H1 (cell line): Measurements from ENCODE around the gene EPM2A. TPM values are rescaled to one million over a fixed set of nuclear protein-coding genes. Genes with fewer than 3 reads are reported as not detected.
A peak's percentile ranks its signal among the peaks of the same experiment; 100 is the strongest.

ENCODE experiments used
- CTCF ChIA-PET: fragments of 300-600 bp; sonication (Branson Sonifier 250); formaldehyde crosslinking; loops from one replicate; lab custom pipeline; 2021; ENCODE audit not compliant: partially characterized antibody; lab: Charles Lee
- POLR2A ChIA-PET: fragments of 300-600 bp; sonication (Branson Sonifier 250); formaldehyde crosslinking; loops from one replicate; lab custom pipeline; 2021; ENCODE audit warnings: inconsistent platforms; ENCODE audit not compliant: partially characterized antibody; lab: Charles Lee
- DNase-seq, 2 experiments: peaks; one replicate each; pipeline versions ENCODE4 v3.0.0 to v3.0.0-alpha.2; 2010 to 2022; ENCODE audit warnings: low spot score in 2 of 2, low read depth in 1 of 2, mixed read lengths in 1 of 2
- FAIRE-seq: peaks from 2 replicates; lab custom pipeline; 2011; peaks lifted over from hg19 to GRCh38; lab: Jason Lieb, UNC
- H2AFZ ChIP-seq: 2 replicates; pipeline ENCODE4 v1.8.1; 2012; ENCODE audit warnings: low read length, inconsistent platforms
- H2AK5ac ChIP-seq: 2 replicates; pipeline ENCODE4 v1.6.1; 2013; ENCODE audit warnings: low read depth, low read length
- H2BK120ac ChIP-seq: replicated peaks from 2 replicates; pipeline ENCODE3; 2013; ENCODE audit warnings: low read depth, low read length, inconsistent platforms
- H2BK12ac ChIP-seq: 2 replicates; pipeline ENCODE4 v1.6.1; 2013; ENCODE audit warnings: low read depth, low read length
- H2BK15ac ChIP-seq: 2 replicates; pipeline ENCODE4 v1.6.1; 2013; ENCODE audit warnings: low read length
- H2BK20ac ChIP-seq: 2 replicates; pipeline ENCODE4 v1.6.1; 2013; ENCODE audit warnings: low read length
- H2BK5ac ChIP-seq: 2 replicates; pipeline ENCODE4 v1.6.1; 2013; ENCODE audit warnings: low read depth, low read length
- H3K14ac ChIP-seq: 2 replicates; pipeline ENCODE4 v1.6.1; 2013; ENCODE audit warnings: inconsistent platforms; ENCODE audit not compliant: insufficient read length
- H3K18ac ChIP-seq: 2 replicates; pipeline ENCODE4 v1.6.1; 2013; ENCODE audit warnings: low read length; ENCODE audit errors: extremely low read depth
- H3K23ac ChIP-seq: 2 replicates; pipeline ENCODE4 v1.6.1; 2013; ENCODE audit warnings: inconsistent platforms; ENCODE audit not compliant: insufficient read length
- H3K23me2 ChIP-seq: 2 replicates; pipeline ENCODE4 v1.6.1; 2013; ENCODE audit warnings: low read depth, low read length
- H3K27ac ChIP-seq: 2 replicates; pipeline ENCODE4 v1.6.1; 2011; ENCODE audit warnings: low read depth, low read length, inconsistent platforms
- H3K27me3 ChIP-seq, 4 experiments: replicated peaks in 1 of 4; 1 replicate in 1 of 4; 2 replicates in 3 of 4; pipeline versions ENCODE4 v1.6.1 to v1.8.1; 2011 to 2013; ENCODE audit warnings: low read length in 3 of 4, mild to moderate bottlenecking in 3 of 4, inconsistent platforms in 2 of 4, mixed read lengths in 2 of 4, moderate library complexity in 1 of 4; ENCODE audit not compliant: control insufficient read depth in 3 of 4, insufficient read depth in 3 of 4; ENCODE audit errors: extremely low read depth in 1 of 4
- H3K36me3 ChIP-seq, 4 experiments: 2 replicates each; pipeline versions ENCODE4 v1.6.1 to v1.8.1; 2011 to 2013; ENCODE audit warnings: mild to moderate bottlenecking in 4 of 4, low read length in 3 of 4, moderate library complexity in 2 of 4, control low read depth in 1 of 4, inconsistent platforms in 1 of 4; ENCODE audit not compliant: insufficient read depth in 4 of 4, control insufficient read depth in 2 of 4
- H3K4ac ChIP-seq: replicated peaks from 2 replicates; pipeline ENCODE3; 2013; ENCODE audit warnings: low read length, low read depth, mixed read lengths, inconsistent platforms; ENCODE audit not compliant: insufficient read length
- H3K4me1 ChIP-seq, 4 experiments: replicated peaks in 1 of 4; 1 replicate in 1 of 4; 2 replicates in 3 of 4; pipeline versions ENCODE4 v1.6.1 to v1.8.1; 2011 to 2013; ENCODE audit warnings: low read length in 3 of 4, inconsistent platforms in 2 of 4, mixed read lengths in 1 of 4; ENCODE audit not compliant: insufficient read depth in 4 of 4, control insufficient read depth in 3 of 4
- H3K4me2 ChIP-seq, 2 experiments: 2 replicates each; pipeline versions ENCODE4 v1.6.1 to v1.8.1; 2011 to 2013; ENCODE audit warnings: low read depth in 2 of 2, low read length in 2 of 2, control low read depth in 1 of 2, inconsistent platforms in 1 of 2, mild to moderate bottlenecking in 1 of 2; ENCODE audit not compliant: insufficient read depth in 1 of 2
- H3K4me3 ChIP-seq, 4 experiments: fragments of 200-600, 300-600 bp in 1 of 4; sonication (generic), shearing (Covaris generic), sonication (Bioruptor Twin) in 1 of 4; 2 replicates each; pipeline versions ENCODE4 v1.5.1 to v1.8.1; 2011 to 2016; ENCODE audit warnings: low read length in 4 of 4, low read depth in 3 of 4, control low read depth in 2 of 4, inconsistent platforms in 2 of 4, mild to moderate bottlenecking in 2 of 4, mixed read lengths in 1 of 4, moderate library complexity in 1 of 4; ENCODE audit not compliant: insufficient read depth in 2 of 4; ENCODE audit errors: extremely low read depth in 1 of 4
- H3K56ac ChIP-seq: replicated peaks from 2 replicates; pipeline ENCODE3; 2013; ENCODE audit warnings: low read depth, mild to moderate bottlenecking, mixed read lengths, low read length, inconsistent platforms; ENCODE audit not compliant: insufficient read length
- H3K79me1 ChIP-seq: 2 replicates; pipeline ENCODE4 v1.6.1; 2013; ENCODE audit warnings: low read depth, low read length, control low read depth
- H3K79me2 ChIP-seq, 2 experiments: 2 replicates each; pipeline versions ENCODE4 v1.6.1 to v1.8.1; 2012 to 2013; ENCODE audit warnings: low read length in 2 of 2, mild to moderate bottlenecking in 2 of 2, inconsistent platforms in 1 of 2; ENCODE audit not compliant: insufficient read depth in 2 of 2, control insufficient read depth in 1 of 2
- H3K9ac ChIP-seq, 4 experiments: replicated peaks in 1 of 4; 1 replicate in 1 of 4; 2 replicates in 3 of 4; pipeline versions ENCODE4 v1.6.1 to v1.8.1; 2011 to 2013; ENCODE audit warnings: low read depth in 3 of 4, low read length in 3 of 4, control low read depth in 2 of 4, mild to moderate bottlenecking in 2 of 4, moderate library complexity in 2 of 4, inconsistent platforms in 1 of 4; ENCODE audit errors: extremely low read depth in 1 of 4
- H3K9me3 ChIP-seq, 2 experiments: 2 replicates each; pipeline versions ENCODE4 v1.6.1 to v1.8.1; 2012 to 2013; ENCODE audit warnings: mild to moderate bottlenecking in 2 of 2, moderate library complexity in 2 of 2, control low read depth in 1 of 2, inconsistent platforms in 1 of 2, low read depth in 1 of 2, low read length in 1 of 2, mixed read lengths in 1 of 2; ENCODE audit not compliant: insufficient read depth in 2 of 2
- H4K20me1 ChIP-seq, 2 experiments: replicated peaks in 1 of 2; 2 replicates each; pipeline versions ENCODE3 to v1.8.1; 2011 to 2013; ENCODE audit warnings: inconsistent platforms in 2 of 2, low read length in 2 of 2, mild to moderate bottlenecking in 1 of 2; ENCODE audit not compliant: insufficient read depth in 2 of 2, control insufficient read depth in 1 of 2
- H4K5ac ChIP-seq: 2 replicates; pipeline ENCODE4 v1.6.1; 2013; ENCODE audit warnings: low read length, low read depth, mixed read lengths, inconsistent platforms; ENCODE audit not compliant: insufficient read length
- H4K8ac ChIP-seq: 2 replicates; pipeline ENCODE4 v1.8.0; 2013; ENCODE audit warnings: mild to moderate bottlenecking, moderate library complexity, low read length, inconsistent platforms; ENCODE audit not compliant: insufficient read depth; ENCODE audit errors: extremely low read depth
- H4K91ac ChIP-seq: replicated peaks from 2 replicates; pipeline ENCODE3; 2013; ENCODE audit warnings: low read length, mixed read lengths, inconsistent platforms; ENCODE audit not compliant: insufficient read length
- ATF3 ChIP-seq: IDR thresholded peaks from 2 replicates; pipeline ENCODE4 v1.6.1; 2011; ENCODE audit warnings: low read depth, mild to moderate bottlenecking, low read length; ENCODE audit not compliant: insufficient read depth
- BCL11A ChIP-seq, 2 experiments: IDR thresholded peaks; one replicate each; pipeline ENCODE4 v1.6.1; 2011; ENCODE audit warnings: low read depth in 2 of 2, low read length in 2 of 2, mild to moderate bottlenecking in 2 of 2
- BRCA1 ChIP-seq: IDR thresholded peaks from 2 replicates; pipeline ENCODE4 v1.6.1; 2012; ENCODE audit warnings: low read depth, low read length, improper control_type of control experiment
- KDM4A ChIP-seq: IDR thresholded peaks from one replicate; pipeline ENCODE4 v1.7.1; 2012; ENCODE audit warnings: low read depth, mild to moderate bottlenecking, moderate library complexity, low read length, inconsistent platforms; ENCODE audit not compliant: severe bottlenecking
- RNF2 ChIP-seq: fragments of 200-900, 300-1000 bp; sonication (generic); IDR thresholded peaks from 2 replicates; pipeline ENCODE4 v1.7.1; 2016; ENCODE audit warnings: borderline replicate concordance, low read depth, mild to moderate bottlenecking, antibody characterized with exemption, low read length; ENCODE audit not compliant: poor library complexity, severe bottlenecking; ENCODE audit errors: missing control alignments
- SP4 ChIP-seq: IDR thresholded peaks from 2 replicates; pipeline ENCODE4 v1.6.1; 2012; ENCODE audit warnings: low read length, inconsistent platforms
- WGBS, 2 experiments: shearing (Covaris generic) in 1 of 2; methylation state at CpG; one replicate each; pipeline versions ENCODE4 v1.1.6 to v1.1.7; 2013 to 2015; ENCODE audit warnings: low lambda C conversion rate in 2 of 2, mixed read lengths in 2 of 2, inconsistent platforms in 1 of 2, low coverage in 1 of 2, missing lambda C conversion rate in 1 of 2; ENCODE audit not compliant: insufficient replicate concordance in 2 of 2, insufficient coverage in 1 of 2, insufficient read length in 1 of 2; ENCODE audit errors: extremely low coverage in 1 of 2, missing lambda C conversion rate in 1 of 2; 5-methylcytosine and 5-hydroxymethylcytosine counted together
- long read RNA-seq, 2 experiments: library from RNA in 1 of 2; library from capped mRNA in 1 of 2; stranded (forward); transcript quantifications; one replicate each; pipeline ENCODE4 v2.0.0, GENCODE V29; 2021; ENCODE audit warnings: inconsistent platforms in 1 of 2
- polyA minus RNA-seq, 3 experiments: library from RNA; depleted of rRNA, polyadenylated mRNA; stranded (reverse); fragments of >200 nt; gene quantifications; 1 replicate in 2 of 3; 2 replicates in 1 of 3; pipeline ENCODE4 v1.2.3, GENCODE V29; 2011
- polyA plus RNA-seq, 7 experiments: library from polyadenylated mRNA; depleted of rRNA in 3 of 7; stranded (reverse) in 5 of 7; unstranded in 2 of 7; fragments of >200 nt in 5 of 7; fragments of 200-250 nt in 2 of 7; gene quantifications; 1 replicate in 5 of 7; 2 replicates in 1 of 7; 4 replicates in 1 of 7; pipeline versions ENCODE4 v1.2.1 to v1.2.3, GENCODE V29; 2011 to 2013; ENCODE audit warnings: missing spikeins in 2 of 7, mixed read lengths in 2 of 7
- total RNA-seq: library from RNA; stranded (reverse); fragmentation: NEBNext Ultra II Directional; extraction: Animal tissue kit (Norgen Biotek cat#: 25700); gene quantifications from 2 replicates; pipeline ENCODE4 v1.2.1, GENCODE V29; 2021

Gene EPM2A
- total RNA-seq: 5.2 and 6.2 TPM in 2 replicates
- polyA plus RNA-seq (2011; rRNA removed): 2.3 and 3.8 TPM in 2 replicates
- polyA plus RNA-seq (2011; cell fraction: cytosol; rRNA removed): 4.4 TPM
- polyA plus RNA-seq (2011; cell fraction: nucleus; rRNA removed): 13.6 TPM
- 3.6 to 6.8 TPM (median 4.5 TPM) in 4 replicates for polyA plus RNA-seq (2012, experiment 1 of 2)
- 1.1 TPM for polyA plus RNA-seq (2012, experiment 2 of 2)
- polyA plus RNA-seq (2013, experiment 1 of 2): 3.1 TPM
- polyA plus RNA-seq (2013, experiment 2 of 2): 2.5 TPM
- polyA minus RNA-seq (2011; rRNA and poly(A)+ RNA removed): 10.6 and 16.3 TPM in 2 replicates
- 5.2 TPM for polyA minus RNA-seq (2011; cell fraction: cytosol; rRNA and poly(A)+ RNA removed)
- polyA minus RNA-seq (2011; cell fraction: nucleus; rRNA and poly(A)+ RNA removed): 63.1 TPM
- long read RNA-seq, experiment 1, full-length matches to known transcripts: 2 of 5 reads
- long read RNA-seq, experiment 1, partial matches to known transcripts: 1 of 5 reads
- long read RNA-seq, experiment 1, other reads (novel, unspliced or antisense): 2 of 5 reads
- long read RNA-seq, experiment 2, partial matches to known transcripts: 0 of 2 reads
- long read RNA-seq, experiment 2, other reads (novel, unspliced or antisense): 1 of 2 reads

DNA sequence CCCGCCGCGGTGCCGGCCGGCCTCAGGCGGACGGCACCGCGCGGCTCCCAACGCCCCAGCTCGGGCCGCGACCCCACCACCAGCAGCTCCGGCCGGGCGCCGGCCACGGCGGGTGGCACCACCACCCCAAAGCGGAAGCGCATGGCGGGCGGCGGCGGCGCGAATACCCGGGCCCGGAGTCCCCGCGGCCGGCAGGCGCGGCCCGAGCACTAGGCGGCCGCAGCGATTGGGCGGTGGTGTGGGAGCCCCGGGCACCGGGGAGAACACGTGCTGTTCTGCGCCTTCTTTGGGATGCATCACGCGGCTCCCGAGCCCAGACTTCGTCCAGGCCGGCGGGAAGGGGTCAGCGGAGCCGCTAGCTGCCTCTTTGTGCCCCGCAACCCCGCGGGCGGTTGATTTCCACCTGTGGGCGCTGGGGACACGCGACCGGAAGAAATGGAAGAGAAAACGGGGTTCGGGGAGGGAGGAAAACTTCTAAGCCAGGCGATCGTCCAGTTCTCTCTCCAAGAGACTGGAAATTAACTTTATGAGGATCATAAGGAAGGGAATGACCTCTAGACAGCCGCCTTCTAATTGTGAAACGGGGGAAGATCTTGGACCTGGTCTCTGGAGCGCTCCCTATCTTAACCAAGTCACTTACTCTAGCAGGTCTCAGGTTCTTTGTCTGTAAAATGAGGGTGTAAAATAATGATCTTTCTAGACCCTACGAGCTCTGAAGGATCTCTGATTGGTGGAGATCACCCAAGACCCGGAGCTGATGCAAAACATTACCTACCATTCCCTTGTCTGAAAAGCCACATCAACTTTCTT lies at the start of gene EPM2A:
Gene EPM2A, minus strand, starts transcription at position 165 of the 810 bp plus-strand sequence. Its CDS starts 22 bp downstream, at position 143.
- no peak within 1 kb of the TSS for H2BK15ac ChIP-seq
- no peak within 1 kb of the TSS for H3K14ac ChIP-seq
- peak within 1 kb of the TSS; percentile 64 for H3K18ac ChIP-seq
- H3K79me1 ChIP-seq: no peaks in the 10 kb centered on the region
- no peaks in the 10 kb centered on the region for H3K27me3 ChIP-seq
- ChIA-PET CTCF (interaction anchor here (1.3 kb wide), 1 partner anchor 33 kb away, joined by 3 read pairs; no protein-coding TSS in a partner anchor), POLR2A (interaction anchor here (0.6 to 3.0 kb wide), 27 partner anchors 9 to 1449 kb away, joined by 3 to 44 read pairs (median 4); partner anchors contain the start of genes FBXO30 and SHPRH)
- peak within 1 kb of the TSS; percentile 73 to 86 for H3K4me2 ChIP-seq
- H2BK12ac ChIP-seq: no peak within 1 kb of the TSS; the same call in 1 of the 2 replicates
- peak within 1 kb of the TSS; percentile 85 for H3K27ac ChIP-seq
- H2BK5ac ChIP-seq: peak within 1 kb of the TSS; percentile 90
- H3K23ac ChIP-seq: no peak within 1 kb of the TSS
- no peak within 1 kb of the TSS for H2AK5ac ChIP-seq
- peaks cover 0 to 5% of the 10 kb centered on the region in 2 experiments; a peak in 1 of 4 replicates for H3K79me2 ChIP-seq
- H2BK20ac ChIP-seq: no peak within 1 kb of the TSS
- peak within 1 kb of the TSS; percentile 98 for H4K5ac ChIP-seq
- no peaks in the 10 kb centered on the region for H3K36me3 ChIP-seq
- H4K8ac ChIP-seq: peak within 1 kb of the TSS; percentile 98
- WGBS, 2 experiments: 2% methylated on average over 45 of the region's 69 CpGs; no CpG with 5 or more reads in 1 of the 2 experiments
- peak within 1 kb of the TSS; percentile 74 for H4K91ac ChIP-seq
- FAIRE-seq (no peak), DNase-seq (peak; percentile 25 to 85)
- peak within 1 kb of the TSS; percentile 82 for H3K56ac ChIP-seq
- H3K4me3 ChIP-seq: peak within 1 kb of the TSS; percentile 53 to 75 (median 60)
- H3K23me2 ChIP-seq: peaks cover 4% of the 10 kb centered on the region; the same call in 1 of the 2 replicates
- H4K20me1 ChIP-seq: no peaks in the 10 kb centered on the region
- H3K9me3 ChIP-seq: no peaks in the 10 kb centered on the region
- H3K9ac ChIP-seq: peak within 1 kb of the TSS; percentile 87 to 96 (median 93)
- peak within 1 kb of the TSS; percentile 83 for H2AFZ ChIP-seq
- H2BK120ac ChIP-seq: no peak within 1 kb of the TSS
- peaks cover 0 to 5% (median 0%) of the 10 kb centered on the region in 4 experiments; a peak in 2 of 7 replicates for H3K4me1 ChIP-seq
- peak within 1 kb of the TSS; percentile 65 for H3K4ac ChIP-seq
- no peak for TF ChIP-seq BRCA1
- TF ChIP-seq BCL11A (IDR thresholded peaks at IDR 0.05; ENCODE audit: low read depth in 2 of 2, low read length in 2 of 2): no peak
- peak; percentile 50 for TF ChIP-seq KDM4A
- TF ChIP-seq ATF3: no peak; the same call in 1 of the 2 replicates
- no peak for TF ChIP-seq RNF2
- TF ChIP-seq SP4: peak; percentile 66; the same call in 1 of the 2 replicates
